SK-N-SH (cell line): Measurements from ENCODE around the gene MAGI2.

Experiments used
- MEF2A ChIP-seq: IDR thresholded peaks from 2 replicates; pipeline ENCODE4 v1.4.0; 2012; ENCODE audit warnings: low read depth, borderline replicate concordance
- RAD21 ChIP-seq: IDR thresholded peaks from 2 replicates; pipeline ENCODE4 v1.6.1; 2012; ENCODE audit warnings: mild to moderate bottlenecking, low read length
- TAF1 ChIP-seq: IDR thresholded peaks from 2 replicates; pipeline ENCODE4 v1.6.1; 2012; ENCODE audit warnings: low read depth, mild to moderate bottlenecking, low read length, moderate library complexity, borderline replicate concordance
- TF ChIP-seq, protein P1 (sequence below): fragments of 200-600 bp; sonication (generic); IDR thresholded peaks from 2 replicates; pipeline ENCODE4 v1.6.1; 2017; ENCODE audit warnings: antibody characterized with exemption, mild to moderate bottlenecking, moderate library complexity

GRCh38 chr7:78578686-78579085 lies 874.8 kb downstream of the MAGI2 start:
- TF ChIP-seq RAD21 (no peak), TAF1 (no peak), MEF2A (no peak)
- TF ChIP-seq, protein P1, sequence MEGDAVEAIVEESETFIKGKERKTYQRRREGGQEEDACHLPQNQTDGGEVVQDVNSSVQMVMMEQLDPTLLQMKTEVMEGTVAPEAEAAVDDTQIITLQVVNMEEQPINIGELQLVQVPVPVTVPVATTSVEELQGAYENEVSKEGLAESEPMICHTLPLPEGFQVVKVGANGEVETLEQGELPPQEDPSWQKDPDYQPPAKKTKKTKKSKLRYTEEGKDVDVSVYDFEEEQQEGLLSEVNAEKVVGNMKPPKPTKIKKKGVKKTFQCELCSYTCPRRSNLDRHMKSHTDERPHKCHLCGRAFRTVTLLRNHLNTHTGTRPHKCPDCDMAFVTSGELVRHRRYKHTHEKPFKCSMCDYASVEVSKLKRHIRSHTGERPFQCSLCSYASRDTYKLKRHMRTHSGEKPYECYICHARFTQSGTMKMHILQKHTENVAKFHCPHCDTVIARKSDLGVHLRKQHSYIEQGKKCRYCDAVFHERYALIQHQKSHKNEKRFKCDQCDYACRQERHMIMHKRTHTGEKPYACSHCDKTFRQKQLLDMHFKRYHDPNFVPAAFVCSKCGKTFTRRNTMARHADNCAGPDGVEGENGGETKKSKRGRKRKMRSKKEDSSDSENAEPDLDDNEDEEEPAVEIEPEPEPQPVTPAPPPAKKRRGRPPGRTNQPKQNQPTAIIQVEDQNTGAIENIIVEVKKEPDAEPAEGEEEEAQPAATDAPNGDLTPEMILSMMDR: no peak
